A549 (cell line): Measurements from ENCODE around the gene ASB18. TPM values are rescaled to one million over a fixed set of nuclear protein-coding genes. Genes with fewer than 3 reads are reported as not detected.

Experiments
- polyA plus RNA-seq, 4 experiments: library from polyadenylated mRNA; depleted of rRNA in 3 of 4; stranded (reverse); fragments of >200 nt; fragmentation: RNase III in 1 of 4; extraction: RNeasy Plus Mini Kit Qiagen cat#74134 plus additional on column Dnase treatment in 1 of 4; gene quantifications; 2 replicates in 3 of 4; 3 replicates in 1 of 4; pipeline ENCODE4 v1.2.3, GENCODE V29; 2011 to 2017
- small RNA-seq, 6 experiments: library from RNA; depleted of rRNA; stranded (forward); fragments of <200 nt; gene quantifications; one replicate each; pipeline ENCODE3, GENCODE V24; 2012

ASB18 gene
- polyA plus RNA-seq, 2 of the 4 experiments (the other 2 are of a cell fraction), result not detected

Small RNA genes lying within 50 kb of the gene (small RNA-seq; reads per million reads assigned to genes)
- gene RF00019, result 0 reads per million in 6 experiments
- 0 reads per million in 6 experiments for gene RNU1-31P

Other genes with a start within 250 kb of the ASB18 start
- 0.85 and 1.2 TPM in 2 replicates for gene GBX2, start 96.0 kb downstream of the ASB18 start, polyA plus RNA-seq (2011; rRNA removed)
- gene GBX2, start 96.0 kb downstream of the ASB18 start, polyA plus RNA-seq (2017; fragmentation: RNase III; extraction: RNeasy Plus Mini Kit Qiagen cat#74134 plus additional on column Dnase treatment), result 1.7 to 1.9 TPM (median 1.7 TPM) in 3 replicates